Esophagus muscularis mucosa (tissue), 4 donors: Measurements from ENCODE around the gene TM9SF3.

ENCODE experiments used
- CTCF ChIP-seq, 3 experiments: fragments of 200-600 bp in 2 of 3; fragments of 450-650 bp in 1 of 3; sonication (generic) in 2 of 3; IDR thresholded peaks; one replicate each; pipeline ENCODE4 v1.5.1; 2017 to 2019; ENCODE audit warnings: antibody characterized with exemption in 3 of 3, mild to moderate bottlenecking in 2 of 3, moderate library complexity in 1 of 3
- EP300 ChIP-seq: sonication (generic); formaldehyde crosslinking; IDR thresholded peaks from one replicate; pipeline ENCODE4 v1.6.1; 2017; ENCODE audit warnings: antibody characterized with exemption
- POLR2A ChIP-seq: fragments of 450-650 bp; IDR thresholded peaks from one replicate; pipeline ENCODE4 v1.6.1; 2017; ENCODE audit warnings: antibody characterized with exemption, moderate library complexity, mild to moderate bottlenecking, low read depth
- POLR2AphosphoS5 ChIP-seq, 2 donors: sonication (generic); formaldehyde crosslinking; IDR thresholded peaks; one replicate each; pipeline ENCODE4 v1.6.1; 2017; ENCODE audit warnings: antibody characterized with exemption in 2 of 2

GRCh38 chr10:96509017-96509641 lies 77.7 kb downstream of the TM9SF3 start:
- TF ChIP-seq CTCF (IDR thresholded peaks at IDR 0.05) (no peak), POLR2A (no peak), EP300 (no peak), POLR2AphosphoS5 (IDR thresholded peaks at IDR 0.05) (no peak)
